Caco-2 (cell line): ENCODE measurements around the gene DIAPH3. TPM values are rescaled to one million over a fixed set of nuclear protein-coding genes. Genes with fewer than 3 reads are reported as not detected.

Experiments used
- BruUV-seq: library from RNA; stranded (reverse); fragments of 400-500 nt; replicated peaks from 2 replicates; lab custom pipeline; 2021; lab: Mats Ljungman, UMichigan
- CTCF ChIA-PET: fragments of 300-600 bp; sonication (Branson Sonifier 250); formaldehyde crosslinking; loops from one replicate; lab custom pipeline; 2022; ENCODE audit warnings: antibody characterized with exemption; lab: Charles Lee
- POLR2A ChIA-PET: fragments of 300-600 bp; sonication (Branson Sonifier 250); formaldehyde crosslinking; loops from one replicate; lab custom pipeline; 2022; ENCODE audit warnings: antibody characterized with exemption; lab: Charles Lee
- DNase-seq, 2 experiments: peaks; one replicate each; pipeline versions ENCODE4 v3.0.0 to v3.0.0-alpha.2; 2020 to 2022
- H3K27me3 ChIP-seq: replicated peaks from 2 replicates; pipeline ENCODE4 v1.6.0; 2011; ENCODE audit warnings: low read length; ENCODE audit not compliant: control insufficient read depth, insufficient read depth
- H3K36me3 ChIP-seq: 2 replicates; pipeline ENCODE4 v1.5.1; 2011; ENCODE audit warnings: low read length; ENCODE audit not compliant: control insufficient read depth, insufficient read depth
- H3K4me1 ChIP-seq: fragments of 250-450 bp; sonication (Bioruptor Pico); 2 replicates; pipeline ENCODE4 v1.5.1; 2020; ENCODE audit warnings: mild to moderate bottlenecking
- H3K4me3 ChIP-seq: 2 replicates; pipeline ENCODE4 v1.5.1; 2011; ENCODE audit warnings: low read depth, mild to moderate bottlenecking, control low read depth, low read length
- H3K9me3 ChIP-seq: fragments of 250-450 bp; sonication (Bioruptor Pico); 2 replicates; pipeline ENCODE4 v1.5.1; 2020; ENCODE audit warnings: mild to moderate bottlenecking, moderate library complexity
- H3K27ac Mint-ChIP-seq: one replicate; pipeline ENCODE4 v1.8.0; 2022; ENCODE audit warnings: mixed read lengths; ENCODE audit not compliant: unreplicated experiment
- H3K27me3 Mint-ChIP-seq: one replicate; pipeline ENCODE4 v1.8.0; 2022; ENCODE audit warnings: mixed read lengths; ENCODE audit not compliant: insufficient read depth, unreplicated experiment
- H3K36me3 Mint-ChIP-seq: one replicate; pipeline ENCODE4 v1.8.0; 2022; ENCODE audit warnings: mild to moderate bottlenecking, mixed read lengths; ENCODE audit not compliant: insufficient read depth, unreplicated experiment
- H3K4me1 Mint-ChIP-seq: one replicate; pipeline ENCODE4 v1.8.0; 2022; ENCODE audit warnings: low read depth, mixed read lengths; ENCODE audit not compliant: unreplicated experiment
- H3K4me3 Mint-ChIP-seq: one replicate; pipeline ENCODE4 v1.8.0; 2022; ENCODE audit warnings: mild to moderate bottlenecking, moderate library complexity, mixed read lengths; ENCODE audit not compliant: unreplicated experiment
- H3K9me3 Mint-ChIP-seq: one replicate; pipeline ENCODE4 v1.8.0; 2022; ENCODE audit warnings: mixed read lengths; ENCODE audit not compliant: unreplicated experiment
- CTCF ChIP-seq, 2 experiments: fragments of 200-600 bp in 1 of 2; IDR thresholded peaks; 1 replicate in 1 of 2; 2 replicates in 1 of 2; pipeline versions ENCODE4 v1.5.1 to v1.8.0; 2011 to 2022; ENCODE audit warnings: antibody characterized with exemption in 1 of 2, control low read depth in 1 of 2, inconsistent platforms in 1 of 2, low read depth in 1 of 2, low read length in 1 of 2, mild to moderate bottlenecking in 1 of 2, moderate library complexity in 1 of 2; ENCODE audit not compliant: insufficient read depth in 1 of 2, severe bottlenecking in 1 of 2, unreplicated experiment in 1 of 2
- intact Hi-C: fragments of 100-400 bp; cut with micrococcal nuclease; formaldehyde crosslinking; loops from one replicate; pipeline ENCODE4 v1.10.0; 2022; ENCODE audit not compliant: unreplicated experiment
- total RNA-seq: library from RNA; stranded (reverse); gene quantifications from 2 replicates; pipeline ENCODE4 v1.2.3, GENCODE V29; 2022

DIAPH3 gene
- total RNA-seq, 1 experiment from 2014 or later = 60.6 TPM

DNA sequence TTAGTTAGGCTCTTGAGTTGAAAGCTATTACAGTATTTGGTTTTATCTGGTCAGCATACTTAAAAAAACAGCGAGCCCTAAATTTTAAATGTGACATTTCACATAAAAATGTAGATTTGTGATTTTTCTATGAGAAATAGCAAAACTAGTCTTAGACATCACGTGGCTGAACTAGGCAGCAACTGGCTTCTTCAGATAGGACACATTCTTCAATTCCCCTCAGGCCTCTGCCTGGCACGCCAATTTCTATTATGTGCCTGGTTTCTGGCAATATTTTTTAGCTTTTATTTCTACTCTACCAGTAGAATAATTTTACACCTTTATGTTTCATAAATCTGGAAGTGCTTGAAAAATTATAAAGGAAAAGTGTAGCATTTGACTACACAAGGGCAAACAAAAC is 433.7 kb downstream of the DIAPH3 start:
- Mint-ChIP-seq H3K36me3 (no peaks in the 10 kb centered on the region), H3K4me3 (no peak overlapping the region), H3K27me3 (no peaks in the 10 kb centered on the region), H3K27ac (no peak overlapping the region), H3K4me1 (peaks cover 17% of the 10 kb centered on the region), H3K9me3 (no peaks in the 10 kb centered on the region)
- POLR2A ChIA-PET = no interaction called here
- no peaks in the 10 kb centered on the region for H3K27me3 ChIP-seq
- intact Hi-C loops = no loop called here
- no peaks in the 10 kb centered on the region for H3K9me3 ChIP-seq
- H3K36me3 ChIP-seq = no peaks in the 10 kb centered on the region
- CTCF ChIA-PET = no interaction called here
- no peak for DNase-seq
- no peak overlapping the region for H3K4me3 ChIP-seq
- no TSS peak for BruUV-seq
- peaks cover 15% of the 10 kb centered on the region for H3K4me1 ChIP-seq
- no peak for TF ChIP-seq CTCF (IDR thresholded peaks at IDR 0.05; ENCODE audit: insufficient read depth in 1 of 2, low read depth in 1 of 2, low read length in 1 of 2, severe bottlenecking in 1 of 2, unreplicated experiment in 1 of 2)

DNA sequence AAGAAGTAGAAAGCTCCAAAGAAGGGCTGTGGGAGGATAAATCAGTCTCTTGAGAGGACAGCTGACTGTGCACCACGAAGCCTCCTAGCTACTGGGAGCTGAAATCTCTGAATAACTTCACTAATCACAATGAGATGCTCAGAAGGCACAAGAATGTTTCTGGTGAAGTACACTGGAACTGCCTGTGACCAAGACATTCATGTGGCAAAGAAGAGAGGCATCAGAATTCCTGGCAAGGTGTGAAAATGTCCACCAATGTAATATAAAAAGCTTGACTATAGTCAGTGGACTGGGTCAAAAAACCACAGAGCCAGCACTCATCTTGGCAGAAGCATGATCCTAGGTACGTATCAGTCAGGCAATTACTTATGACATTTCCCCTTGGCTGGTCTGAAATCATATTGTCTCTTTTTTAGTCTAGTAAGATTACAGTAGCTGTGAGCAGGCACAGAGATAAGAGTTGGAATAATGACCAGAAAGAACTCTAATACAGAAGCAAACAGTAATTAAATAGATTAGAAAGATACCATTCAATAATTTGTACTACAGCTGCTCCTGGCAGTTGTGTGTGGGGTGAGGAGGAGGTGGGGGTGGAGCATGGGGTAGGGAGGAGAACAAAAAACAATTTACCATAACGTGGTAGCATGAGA is 434.7 kb downstream of the DIAPH3 start:
- peak overlapping the region; percentile 29 for H3K27ac Mint-ChIP-seq
- H3K4me1 ChIP-seq = peaks cover 15% of the 10 kb centered on the region
- H3K9me3 Mint-ChIP-seq = no peaks in the 10 kb centered on the region
- H3K36me3 ChIP-seq = no peaks in the 10 kb centered on the region
- no peaks in the 10 kb centered on the region for H3K27me3 Mint-ChIP-seq
- H3K27me3 ChIP-seq = no peaks in the 10 kb centered on the region
- no peak for DNase-seq
- intact Hi-C loops = no loop called here
- H3K36me3 Mint-ChIP-seq = no peaks in the 10 kb centered on the region
- ChIA-PET POLR2A (no interaction called here), CTCF (no interaction called here)
- H3K4me3 Mint-ChIP-seq = no peak overlapping the region
- peaks cover 17% of the 10 kb centered on the region for H3K4me1 Mint-ChIP-seq
- no peaks in the 10 kb centered on the region for H3K9me3 ChIP-seq
- no TSS peak for BruUV-seq
- TF ChIP-seq CTCF (IDR thresholded peaks at IDR 0.05; ENCODE audit: insufficient read depth in 1 of 2, low read depth in 1 of 2, low read length in 1 of 2, severe bottlenecking in 1 of 2, unreplicated experiment in 1 of 2) = no peak
- H3K4me3 ChIP-seq = no peak overlapping the region

DNA sequence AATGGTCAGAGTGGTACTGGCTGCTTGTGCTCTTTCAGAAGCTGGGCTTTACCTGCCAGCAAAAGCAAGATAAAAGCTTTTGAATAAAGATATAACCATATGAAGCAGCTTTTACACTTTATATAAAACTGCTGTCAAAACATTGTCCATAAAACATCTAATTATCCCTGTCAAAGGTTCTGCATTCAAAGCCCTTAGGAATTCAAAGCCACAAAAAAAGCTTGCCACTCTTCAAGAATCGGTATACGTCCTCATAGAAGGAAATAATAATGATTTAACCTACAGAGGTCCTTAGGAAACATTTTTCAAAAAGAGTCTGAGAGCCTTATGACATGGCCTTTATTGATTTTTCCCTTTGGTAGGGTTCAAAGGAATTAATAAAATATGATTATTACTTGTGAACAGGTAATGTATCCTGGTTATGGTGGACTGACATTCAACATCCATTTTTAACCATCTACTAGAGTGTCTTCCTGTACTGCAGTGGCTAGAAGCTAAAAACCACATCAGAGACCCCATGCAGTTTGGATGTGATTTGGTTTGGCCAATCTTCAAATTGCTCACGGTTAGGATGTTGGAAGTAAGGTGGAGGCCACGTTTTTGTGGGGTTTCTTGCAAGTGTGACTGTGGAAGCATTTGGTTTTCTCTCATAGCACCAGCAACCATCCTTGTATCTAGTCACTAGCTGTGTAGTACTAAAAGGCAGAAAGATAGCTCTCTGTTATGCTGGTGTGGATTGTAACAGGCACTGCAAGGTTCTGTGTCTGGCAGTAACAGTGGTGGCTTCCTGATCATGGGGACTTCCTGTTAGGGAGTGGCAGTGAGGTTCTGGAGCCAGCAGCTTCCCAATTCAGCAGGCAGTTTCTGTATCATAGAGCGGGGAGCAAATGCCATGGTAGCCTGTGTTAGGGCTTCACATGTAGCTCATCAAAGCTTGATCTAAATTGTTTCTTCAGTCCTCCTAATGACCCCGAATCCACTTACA is 441.5 kb downstream of the DIAPH3 start:
- ChIA-PET POLR2A (no interaction called here), CTCF (no interaction called here)
- H3K4me1 Mint-ChIP-seq = no peaks in the 10 kb centered on the region
- Histone ChIP-seq H3K9me3 (no peaks in the 10 kb centered on the region), H3K4me3 (no peak overlapping the region), H3K4me1 (peaks cover 17% of the 10 kb centered on the region), H3K27me3 (no peaks in the 10 kb centered on the region), H3K36me3 (no peaks in the 10 kb centered on the region)
- no peak overlapping the region for H3K27ac Mint-ChIP-seq
- no peak overlapping the region for H3K4me3 Mint-ChIP-seq
- no TSS peak for BruUV-seq
- no peaks in the 10 kb centered on the region for H3K27me3 Mint-ChIP-seq
- peaks cover 7% of the 10 kb centered on the region for H3K36me3 Mint-ChIP-seq
- TF ChIP-seq CTCF (IDR thresholded peaks at IDR 0.05; ENCODE audit: insufficient read depth in 1 of 2, low read depth in 1 of 2, low read length in 1 of 2, severe bottlenecking in 1 of 2, unreplicated experiment in 1 of 2) = no peak
- intact Hi-C loops = no loop called here
- no peaks in the 10 kb centered on the region for H3K9me3 Mint-ChIP-seq
- DNase-seq = no peak
